DMS153 treated with DMSO at 0.1 percent for 48 hours (cell line): Measurements from ENCODE around the gene ISG20L2.
"Not testable (repeated sequence)": the region's sequence is repeated elsewhere in the genome, so short reads cannot be mapped to it uniquely, and the experiment has no call there.

Source experiments
- DNase-seq: peaks from one replicate; lab custom pipeline; 2025; ENCODE audit not compliant: unreplicated experiment; lab: John Stamatoyannopoulos, UW

The ISG20L2 gene

DNA sequence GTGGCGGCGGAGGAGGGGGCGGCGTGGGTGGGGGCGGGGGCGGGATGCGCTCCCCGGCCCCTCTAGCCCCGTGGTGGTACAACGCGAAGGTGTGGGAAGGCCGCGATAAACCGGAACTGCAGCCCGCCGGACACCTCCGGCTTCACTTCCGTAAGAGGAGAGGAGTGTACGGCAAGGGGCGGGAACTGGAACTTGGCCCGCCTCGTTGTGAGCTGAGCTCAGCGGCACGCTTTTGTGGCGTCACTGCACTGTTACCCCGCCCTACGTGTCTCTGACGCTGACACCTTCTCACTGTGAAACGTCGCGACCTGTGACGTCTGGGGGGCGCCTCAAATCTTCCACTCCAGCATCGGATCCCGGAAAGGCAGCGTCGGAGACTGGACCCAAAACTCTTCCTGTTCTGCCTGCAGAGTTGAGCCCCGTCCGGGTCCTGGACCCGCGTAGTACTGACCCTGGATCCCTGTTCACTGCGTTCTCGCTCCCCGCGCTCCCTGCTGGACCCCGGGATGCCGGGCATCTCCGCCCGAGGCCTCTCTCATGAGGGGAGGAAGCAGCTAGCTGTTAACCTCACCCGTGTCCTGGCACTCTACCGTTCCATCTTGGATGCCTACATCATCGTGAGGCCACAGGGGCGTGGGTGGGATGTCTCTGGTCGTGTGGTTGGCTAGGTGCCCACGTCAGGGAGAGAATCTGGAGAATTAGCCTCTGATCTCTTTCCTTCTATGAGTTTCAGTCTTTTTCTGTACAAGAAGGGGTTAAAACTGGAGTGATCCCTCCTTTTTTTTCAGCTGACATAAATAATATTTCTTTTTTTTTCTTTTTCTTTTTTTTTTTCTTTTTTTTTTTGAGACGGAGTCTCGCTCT, at the start of gene ISG20L2:
ISG20L2 (minus strand) TSS at position 168 of the 864 bp plus-strand sequence. CDS start 1,114 bp downstream, outside the sequence.
- DNase-seq = peak; percentile 99

DNA sequence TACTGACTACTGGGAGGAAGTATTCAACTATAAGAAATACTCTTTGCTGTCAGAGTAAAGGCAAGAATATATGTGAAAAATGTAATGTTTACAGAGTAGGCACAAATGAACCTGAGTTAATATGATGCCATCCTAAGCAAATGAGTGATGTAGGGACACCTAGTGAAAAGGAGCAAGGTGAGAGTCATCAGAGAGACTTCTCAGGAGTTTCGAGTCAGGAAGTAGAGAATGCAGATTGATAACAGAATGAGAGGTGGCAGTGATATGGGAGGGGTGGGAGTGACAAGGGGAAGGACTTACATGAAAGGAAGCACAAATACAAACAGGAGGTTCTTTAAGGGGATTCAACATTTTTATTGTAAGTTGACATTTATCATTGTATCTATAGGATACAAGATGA, 49.0 kb upstream of the ISG20L2 start:
- no peak for DNase-seq

DNA sequence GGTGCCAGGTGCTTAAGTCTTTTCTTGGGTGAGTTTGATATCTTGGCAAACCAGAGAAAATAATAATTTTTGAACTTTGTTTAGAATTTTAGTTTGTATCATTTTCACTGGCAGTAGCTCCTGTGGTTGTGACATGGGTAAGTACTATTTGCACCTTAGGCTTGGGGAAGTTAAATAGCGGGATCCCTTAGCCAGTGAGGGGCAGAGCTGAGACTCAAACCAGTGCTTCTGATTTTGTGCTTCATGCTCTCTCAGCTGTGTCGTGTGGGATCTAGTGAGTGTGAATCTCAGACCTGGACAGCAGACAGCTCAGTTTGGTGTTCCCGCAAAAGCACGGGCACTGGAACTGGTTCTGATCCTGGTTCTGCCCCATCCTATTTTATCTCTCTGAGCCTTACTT, 48.4 kb upstream of the ISG20L2 start:
- no peak for DNase-seq

DNA sequence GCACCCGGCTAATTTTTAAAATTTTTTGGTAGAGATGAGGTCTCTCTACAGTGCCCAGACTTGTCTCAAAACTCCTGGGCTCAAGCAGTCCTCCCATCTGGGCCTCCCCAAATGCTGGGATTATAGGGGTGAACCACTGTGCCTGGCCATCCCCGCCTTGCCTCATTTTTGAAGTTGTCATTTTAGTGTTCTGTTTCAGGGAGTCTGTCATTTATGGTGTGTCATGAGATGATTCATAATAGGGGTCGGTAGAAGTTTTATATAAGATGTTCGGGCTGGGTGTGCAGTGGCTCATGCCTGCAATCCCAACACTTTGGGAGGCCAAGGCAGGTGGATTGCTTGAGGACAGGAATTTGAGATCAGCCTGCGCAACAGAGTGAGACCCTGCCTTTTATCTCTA, 47.2 kb upstream of the ISG20L2 start:
- no peak for DNase-seq

DNA sequence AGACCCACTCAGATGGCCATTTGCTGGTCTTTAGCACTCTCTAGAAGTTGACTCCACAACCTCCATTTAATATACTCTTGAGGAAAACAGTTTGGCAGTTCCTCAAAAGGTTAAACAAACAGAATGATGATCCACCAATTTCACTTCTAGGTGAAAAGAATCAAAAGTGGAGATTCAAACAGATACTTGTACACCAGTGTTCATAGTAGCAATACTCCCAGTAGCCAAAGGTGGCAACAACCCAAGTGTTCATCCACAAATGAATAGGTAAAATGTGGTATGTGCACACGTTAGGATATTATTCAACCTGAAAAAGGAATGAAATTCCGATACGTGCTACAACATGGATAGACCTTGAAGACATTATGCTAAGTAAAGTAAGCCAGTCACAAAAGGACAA, 45.0 kb upstream of the ISG20L2 start:
- no peak for DNase-seq

DNA sequence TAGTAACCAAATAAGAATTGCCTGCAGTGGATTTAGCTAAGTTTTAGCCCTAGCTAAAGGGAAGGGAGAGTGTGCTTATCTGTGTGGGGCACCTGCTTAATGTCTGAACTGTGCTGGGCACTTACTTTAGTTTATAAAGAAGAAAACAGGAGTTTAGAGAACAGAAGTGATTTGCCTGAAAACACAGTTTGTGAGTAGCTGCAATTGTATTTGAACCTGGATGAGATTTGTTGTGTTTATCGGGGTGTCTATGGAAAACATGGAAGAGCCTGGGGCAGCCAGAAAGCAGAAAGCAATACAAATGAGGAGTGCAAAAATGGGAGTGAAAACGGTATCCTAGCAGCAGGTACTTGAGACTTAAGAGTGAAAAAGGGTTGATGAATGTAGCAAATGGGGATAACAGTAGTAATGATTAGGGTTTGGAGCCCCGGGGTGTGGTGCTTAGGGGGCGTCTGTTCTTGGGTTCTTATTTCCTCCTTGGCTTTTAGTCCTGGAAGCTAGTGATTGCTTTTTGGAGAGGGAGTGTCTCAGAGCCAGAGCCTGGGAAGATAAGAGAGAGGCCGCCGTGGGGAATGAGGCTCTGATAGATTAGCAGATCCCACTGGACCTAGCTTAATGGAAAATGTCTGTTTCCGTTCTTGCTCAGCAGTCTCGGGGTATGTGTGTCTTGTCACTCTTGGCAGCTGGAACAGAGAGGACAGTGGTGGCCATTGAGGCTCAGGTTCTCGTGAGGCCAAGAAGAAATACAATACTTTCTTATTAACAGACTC, 44.3 kb upstream of the ISG20L2 start:
- DNase-seq = no peak

- DNase-seq = no peak
These were observed 43.7 kb upstream of the ISG20L2 start for GRCh38 chr1:156772222-156772621.

DNA sequence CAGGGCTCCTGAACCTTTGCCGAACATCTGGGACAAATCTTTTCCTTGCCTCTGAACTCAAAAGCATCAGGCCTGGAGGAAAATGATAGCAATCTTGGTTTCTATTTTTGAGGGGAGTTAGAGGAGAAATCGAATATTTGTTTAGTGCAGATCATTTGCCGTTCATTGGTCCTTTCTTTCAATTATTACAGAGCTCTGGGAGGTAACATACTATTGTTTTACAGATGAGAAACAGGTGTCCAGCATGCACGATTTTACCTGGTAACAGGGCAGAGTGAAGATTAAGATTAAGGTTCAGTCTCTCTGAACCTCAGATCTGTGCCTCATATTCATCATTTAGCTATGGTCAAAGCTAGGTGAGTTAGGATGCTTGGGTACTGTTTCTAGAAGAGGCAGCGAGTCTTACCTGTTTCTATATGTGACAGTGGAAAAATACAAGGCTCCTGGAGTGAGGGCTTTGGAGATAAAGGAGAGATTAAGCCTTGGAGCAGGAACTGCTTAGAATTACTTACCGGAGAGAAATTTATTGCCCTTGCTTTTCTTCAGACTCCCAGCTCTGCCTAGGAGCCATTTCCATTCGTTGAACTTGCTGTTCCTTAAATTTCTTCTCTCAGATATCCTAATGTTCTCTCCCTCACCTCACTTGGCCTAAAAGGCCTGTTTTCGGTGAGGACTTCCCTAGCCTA, 40.2 kb upstream of the ISG20L2 start:
- no peak for DNase-seq

GRCh38 chr1:156767879-156768604, 39.5 kb upstream of the ISG20L2 start:
- DNase-seq = no peak

GRCh38 chr1:156767101-156767878, 38.7 kb upstream of the ISG20L2 start, which contains the start of gene PRCC:
PRCC (plus strand) TSS chr1:156767535; CDS start chr1:156767772, 237 bp downstream.
- peak; percentile 100 for DNase-seq

- DNase-seq = peak; percentile 31
These were observed 37.9 kb upstream of the ISG20L2 start for GRCh38 chr1:156766298-156767100.

DNA sequence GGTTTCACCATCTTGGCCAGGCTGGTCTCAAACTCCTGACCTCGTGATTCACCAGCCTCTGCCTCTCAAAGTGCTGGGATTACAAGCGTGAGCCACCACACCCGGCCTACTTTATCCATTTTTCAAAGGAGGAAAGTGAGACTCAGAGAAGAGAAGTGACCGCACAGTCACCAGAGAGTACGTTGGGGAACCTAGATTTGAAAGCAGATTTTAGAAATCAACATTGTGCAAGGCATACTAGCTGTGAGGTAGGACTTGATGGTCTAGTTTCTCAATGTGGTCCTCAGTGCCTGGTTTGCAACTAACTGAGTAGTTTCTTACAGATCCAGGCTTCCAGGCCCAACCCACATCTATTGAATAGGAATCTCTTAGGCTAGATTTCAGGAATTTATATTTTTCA, 37.1 kb upstream of the ISG20L2 start:
- no peak for DNase-seq

GRCh38 chr1:156765136-156765535, 36.6 kb upstream of the ISG20L2 start:
- DNase-seq = not testable (repeated sequence)

GRCh38 chr1:156760796-156761104, 32.2 kb upstream of the ISG20L2 start:
- no peak for DNase-seq

DNA sequence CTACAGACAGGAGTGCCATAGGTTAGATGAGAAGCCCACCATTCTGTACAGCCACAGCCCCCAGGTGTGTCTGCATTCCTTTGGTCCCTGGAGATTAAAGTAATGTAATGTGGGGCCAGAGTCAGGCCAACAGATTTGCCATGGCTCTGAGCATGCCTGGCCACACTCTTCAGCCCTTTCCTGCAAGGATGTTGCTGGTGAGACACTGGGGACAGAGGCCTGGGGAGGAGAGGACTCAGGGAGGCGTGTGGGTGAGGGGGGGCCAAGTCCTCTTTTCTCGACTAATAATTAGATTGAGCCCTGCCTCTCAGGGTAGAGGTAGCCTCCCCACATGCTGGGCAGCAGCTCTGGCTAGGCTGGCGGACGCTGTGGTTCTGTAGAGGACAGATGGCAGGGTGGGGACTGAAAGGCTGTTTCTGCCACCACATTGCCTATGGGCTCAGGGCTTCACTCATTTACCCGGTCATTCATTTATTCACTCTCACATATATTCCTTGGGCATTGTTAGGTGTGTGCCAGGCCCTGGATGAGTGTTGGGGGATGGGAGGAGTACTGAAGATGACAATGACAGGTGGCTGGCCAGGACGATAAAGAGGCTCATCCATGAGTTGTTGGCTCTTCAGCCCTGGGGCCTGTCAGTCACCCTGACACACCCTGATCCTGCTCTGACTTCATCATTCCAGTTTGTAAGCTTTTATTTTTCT, 31.7 kb upstream of the ISG20L2 start:
- DNase-seq = no peak

DNA sequence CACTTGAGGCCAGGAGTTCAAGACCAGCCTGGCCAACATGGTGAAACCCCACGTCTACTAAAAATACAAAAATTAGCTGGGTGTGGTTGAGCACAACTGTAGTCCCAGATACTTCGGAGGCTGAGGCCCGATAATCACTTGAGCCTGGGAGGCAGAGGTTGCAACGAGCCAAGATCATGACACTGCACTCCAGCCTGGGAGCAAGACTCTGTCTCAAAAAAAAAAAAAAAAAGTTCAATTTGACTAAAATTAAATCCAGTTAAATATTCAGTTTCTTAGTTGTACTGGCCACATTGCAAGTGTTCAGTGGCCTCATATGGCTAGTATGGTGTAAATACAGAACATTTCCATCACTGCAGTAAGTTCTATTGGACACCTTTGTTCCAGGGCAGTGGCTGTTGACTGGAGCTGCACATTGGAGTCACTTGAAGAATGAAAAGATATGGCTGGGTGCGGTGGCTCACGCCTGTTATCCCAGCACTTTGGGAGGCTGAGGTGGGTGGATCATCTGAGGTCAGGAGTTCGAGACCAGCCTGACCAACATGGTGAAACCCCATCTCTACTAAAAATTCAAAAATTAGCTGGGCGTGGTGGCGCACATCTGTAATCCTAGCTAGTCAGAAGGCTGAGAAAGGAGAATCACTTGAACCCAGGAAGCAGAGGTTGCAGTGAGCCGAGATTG, 29.1 kb upstream of the ISG20L2 start:
- DNase-seq = not testable (repeated sequence)

GRCh38 chr1:156756355-156756754, 27.8 kb upstream of the ISG20L2 start:
- no peak for DNase-seq

GRCh38 chr1:156755527-156755950, 27.0 kb upstream of the ISG20L2 start:
- no peak for DNase-seq
